Activated CD4-positive, alpha-beta T cell treated with anti-CD3 and anti-CD28 coated beads, Interleukin-2, Interleukin-4, amounts not matched to agents 100 ng/mL and 50 ng/mL, durations not matched to agents 16 hours and 8 hours (primary cell): ENCODE results near the gene ERG28.
A peak's percentile ranks its signal among the peaks of the same experiment; 100 is the strongest.
"Not testable (repeated sequence)": the region's sequence is repeated elsewhere in the genome, so short reads cannot be mapped to it uniquely, and the experiment has no call there.

Source experiments
- DNase-seq: peaks from one replicate; pipeline ENCODE4 v3.0.0-alpha.2; 2020; ENCODE audit warnings: low spot score

The ERG28 gene

GRCh38 chr14:75660630-75661498 lies at the start of gene ERG28, which contains the start of gene TTLL5:
Gene ERG28, minus strand, starts transcription at chr14:75660876. Its CDS starts 3,374 bp downstream, at chr14:75657502.
Gene TTLL5, plus strand, starts transcription at chr14:75661246. Its CDS starts 1,904 bp downstream, at chr14:75663150.
- DNase-seq: peak; percentile 98

- peak; percentile 65 for DNase-seq
Measured at GRCh38 chr14:75709207-75709812, 48.6 kb upstream of the ERG28 start.

- DNase-seq: peak; percentile 7
Measured at GRCh38 chr14:75705014-75705413, 44.3 kb upstream of the ERG28 start.

GRCh38 chr14:75703467-75703866 lies 42.8 kb upstream of the ERG28 start:
- DNase-seq: no peak

GRCh38 chr14:75702616-75703261 lies 42.1 kb upstream of the ERG28 start:
- DNase-seq: no peak

- no peak for DNase-seq
Measured at GRCh38 chr14:75702122-75702521, 41.4 kb upstream of the ERG28 start.

- no peak for DNase-seq
Measured at GRCh38 chr14:75700295-75700694, 39.6 kb upstream of the ERG28 start.

GRCh38 chr14:75699331-75699730 lies 38.7 kb upstream of the ERG28 start:
- no peak for DNase-seq

- DNase-seq: no peak
Measured at GRCh38 chr14:75697918-75698317, 37.2 kb upstream of the ERG28 start.

- DNase-seq: no peak
Measured at GRCh38 chr14:75697386-75697785, 36.7 kb upstream of the ERG28 start.

GRCh38 chr14:75695025-75695424 lies 34.3 kb upstream of the ERG28 start:
- not testable (repeated sequence) for DNase-seq

GRCh38 chr14:75690010-75690409 lies 29.3 kb upstream of the ERG28 start:
- DNase-seq: no peak

- no peak for DNase-seq
Measured at GRCh38 chr14:75689012-75689411, 28.3 kb upstream of the ERG28 start.

- no peak for DNase-seq
Measured at GRCh38 chr14:75685910-75686309, 25.2 kb upstream of the ERG28 start.

GRCh38 chr14:75675265-75675960 lies 14.7 kb upstream of the ERG28 start:
- DNase-seq: no peak

- DNase-seq: peak; percentile 71
Measured at GRCh38 chr14:75673345-75674035, 12.8 kb upstream of the ERG28 start.

GRCh38 chr14:75672605-75673192 lies 12.0 kb upstream of the ERG28 start:
- DNase-seq: peak; percentile 39

GRCh38 chr14:75667099-75667765 lies 6.6 kb upstream of the ERG28 start:
- no peak for DNase-seq

GRCh38 chr14:75662966-75663365 lies 2.3 kb upstream of the ERG28 start:
- no peak for DNase-seq

GRCh38 chr14:75661499-75661814 lies 781 bp upstream of the ERG28 start:
- no peak for DNase-seq

- no peak for DNase-seq
Measured at GRCh38 chr14:75660238-75660629, 442 bp downstream of the ERG28 start.
